ENCODE results near the gene USP5. TPM values are rescaled to one million over a fixed set of nuclear protein-coding genes. Genes with fewer than 3 reads are reported as not detected.
A peak's percentile ranks its signal among the peaks of the same experiment; 100 is the strongest.
"Not testable (repeated sequence)": the region's sequence is repeated elsewhere in the genome, so short reads cannot be mapped to it uniquely, and the experiment has no call there.

The USP5 gene
- total RNA-seq, 4 donors from 2014 or later: 41.0 to 94.1 (median 47.1) TPM

GRCh38 chr12:6872073-6873048 lies 20.4 kb downstream of the USP5 start:
- H3K9me3 ChIP-seq: no peaks in the 10 kb centered on the region
- peak overlapping the region; percentile 63 to 79 (median 75) for H3K4me3 ChIP-seq
- H3K27me3 ChIP-seq: no peaks in the 10 kb centered on the region
- peaks cover 0 to 24% (median 0%) of the 10 kb centered on the region in 3 donors for H3K36me3 ChIP-seq
- DNase-seq: peak; percentile 86 to 94 (median 93)
- H3K27ac ChIP-seq: peak overlapping the region; percentile 77 to 86 (median 82)
- TF ChIP-seq CTCF (IDR thresholded peaks at IDR 0.05) (peak; percentile 73 to 98 (median 96)), POLR2A (IDR thresholded peaks at IDR 0.05) (no peak)
- peaks cover 0 to 51% (median 22%) of the 10 kb centered on the region in 4 donors for H3K4me1 ChIP-seq

DNA sequence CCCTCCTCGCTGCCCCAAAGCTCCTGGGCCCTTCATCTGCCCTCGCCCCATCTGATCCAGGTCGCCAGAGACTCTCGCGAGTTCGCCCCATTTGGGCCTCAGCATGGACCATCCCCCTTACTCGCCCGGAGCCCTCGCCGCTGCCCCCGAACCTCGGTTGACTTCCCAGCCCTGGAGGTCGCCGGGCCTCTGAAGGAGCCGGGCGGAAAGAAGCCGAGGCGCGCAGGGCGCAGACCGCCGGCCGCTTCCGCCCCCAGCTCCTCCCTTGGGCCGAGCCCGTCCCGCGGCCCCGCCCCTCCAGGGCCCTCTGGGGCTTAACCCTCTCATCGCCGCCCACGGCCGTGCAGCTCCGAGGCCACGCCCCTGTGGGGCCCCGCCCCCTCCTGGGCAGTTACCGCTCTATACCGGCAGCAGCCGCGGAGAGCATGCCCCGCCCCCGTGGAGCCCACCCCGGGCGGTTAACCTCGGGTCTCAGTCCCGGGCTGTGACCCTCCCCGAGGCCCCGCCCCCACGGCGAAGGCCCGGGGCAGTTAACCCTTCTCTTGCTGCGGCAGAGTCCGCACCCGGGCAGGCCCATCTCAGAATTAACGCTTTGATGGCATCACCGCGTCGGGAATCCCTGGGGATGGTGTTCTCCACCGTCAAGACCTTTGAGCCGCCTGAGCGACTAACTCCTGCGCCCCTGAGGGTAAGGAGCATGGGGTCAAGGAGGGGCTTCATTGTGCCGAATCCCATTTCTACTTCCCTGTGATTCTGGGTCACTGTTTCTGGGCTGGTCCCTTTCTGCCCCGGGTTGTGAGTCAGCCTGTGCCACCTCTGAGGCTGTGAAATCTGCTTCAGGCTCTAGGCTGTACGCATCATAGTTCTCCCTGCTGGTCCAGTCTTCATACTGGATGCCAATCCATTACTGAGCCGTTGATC lies 21.4 kb downstream of the USP5 start, which contains the start of gene SPSB2:
SPSB2 (minus strand) TSS at position 210 of the 921 bp plus-strand sequence. CDS start 402 bp downstream, outside the sequence.
- H3K27me3 ChIP-seq: no peaks in the 10 kb centered on the region
- no peaks in the 10 kb centered on the region for H3K9me3 ChIP-seq
- DNase-seq: peak; percentile 98 to 99 (median 99)
- H3K36me3 ChIP-seq: peaks cover 0 to 24% (median 0%) of the 10 kb centered on the region in 3 donors
- peaks cover 0 to 50% (median 22%) of the 10 kb centered on the region in 4 donors for H3K4me1 ChIP-seq
- TF ChIP-seq CTCF (IDR thresholded peaks at IDR 0.05) (peak in 2 of 6 experiments; percentile 13 to 23), POLR2A (IDR thresholded peaks at IDR 0.05) (peak; percentile 67 to 79)
- H3K4me3 ChIP-seq: peak within 1 kb of the TSS; percentile 63 to 79 (median 75)
- peak within 1 kb of the TSS; percentile 77 to 86 (median 82) for H3K27ac ChIP-seq

GRCh38 chr12:6874015-6874368 lies 22.0 kb downstream of the USP5 start:
- Histone ChIP-seq H3K27ac (peak overlapping the region; percentile 77 to 86 (median 82)), H3K4me3 (peak overlapping the region; percentile 63 to 79 (median 75)), H3K4me1 (peaks cover 0 to 43% (median 16%) of the 10 kb centered on the region in 4 donors), H3K36me3 (peaks cover 0 to 21% (median 0%) of the 10 kb centered on the region in 3 donors)
- H3K27me3 ChIP-seq, DNase-seq, H3K9me3 ChIP-seq: not testable (repeated sequence)

DNA sequence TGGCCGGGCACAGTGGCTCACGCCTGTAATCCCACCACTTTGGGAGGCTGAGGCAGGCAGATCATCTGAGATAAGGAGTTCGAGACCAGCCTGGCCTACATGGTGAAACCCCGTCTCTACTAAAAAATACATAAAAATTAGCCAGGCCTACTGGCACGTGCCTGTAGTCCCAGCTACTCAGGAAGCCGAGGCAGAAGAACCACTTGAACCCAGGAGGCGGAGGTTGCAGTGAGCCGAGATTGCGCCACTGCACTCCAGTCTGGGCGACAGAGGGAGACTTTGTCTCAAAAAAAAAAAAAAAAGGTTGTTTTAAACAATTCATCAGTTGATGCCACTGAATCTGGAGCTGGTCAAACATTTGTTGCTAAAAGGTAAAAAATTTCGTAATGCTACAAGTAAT lies 27.9 kb downstream of the USP5 start:
- not testable (repeated sequence) for H3K4me3 ChIP-seq, H3K9me3 ChIP-seq, DNase-seq, H3K4me1 ChIP-seq, H3K27ac ChIP-seq, H3K27me3 ChIP-seq
- peaks cover 0 to 12% (median 0%) of the 10 kb centered on the region in 3 donors for H3K36me3 ChIP-seq

DNA sequence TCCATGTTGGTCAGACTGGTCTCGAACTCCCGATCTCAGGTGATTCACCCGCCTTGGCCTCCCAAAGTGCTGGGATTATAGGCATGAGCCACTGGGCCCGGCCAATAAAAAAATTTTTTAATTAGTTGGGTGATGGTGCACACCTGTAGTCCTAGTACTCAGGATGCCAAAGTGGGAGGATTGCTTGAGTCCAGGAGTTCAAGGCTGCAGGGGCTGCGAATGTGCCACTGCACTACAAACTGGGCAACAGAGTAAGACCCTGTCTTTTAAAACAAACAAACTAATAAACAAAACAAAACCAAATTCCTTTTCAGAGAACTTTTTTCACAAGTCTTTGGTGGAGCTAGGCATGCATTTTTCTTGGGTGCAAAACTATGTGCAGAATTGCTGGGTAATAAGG lies 31.3 kb downstream of the USP5 start:
- TF ChIP-seq POLR2A (IDR thresholded peaks at IDR 0.05): no peak
- no peak for TF ChIP-seq CTCF (IDR thresholded peaks at IDR 0.05)
- H3K4me1 ChIP-seq: peaks cover 0 to 4% (median 2%) of the 10 kb centered on the region in 4 donors
- H3K27me3 ChIP-seq: no peaks in the 10 kb centered on the region
- H3K9me3 ChIP-seq: no peaks in the 10 kb centered on the region
- no peak overlapping the region for H3K4me3 ChIP-seq
- H3K27ac ChIP-seq: no peak overlapping the region
- no peak for DNase-seq
- peaks cover 0 to 12% (median 0%) of the 10 kb centered on the region in 3 donors for H3K36me3 ChIP-seq

- H3K4me1 ChIP-seq: peaks cover 0 to 4% (median 2%) of the 10 kb centered on the region in 4 donors
- DNase-seq: no peak
- no peaks in the 10 kb centered on the region for H3K9me3 ChIP-seq
- H3K27me3 ChIP-seq: no peaks in the 10 kb centered on the region
- peaks cover 0 to 12% (median 0%) of the 10 kb centered on the region in 3 donors for H3K36me3 ChIP-seq
- TF ChIP-seq CTCF (IDR thresholded peaks at IDR 0.05): no peak
- no peak for TF ChIP-seq POLR2A (IDR thresholded peaks at IDR 0.05)
- H3K27ac ChIP-seq: no peak overlapping the region
- H3K4me3 ChIP-seq: no peak overlapping the region
These were observed 31.7 kb downstream of the USP5 start for GRCh38 chr12:6883683-6884082.

Measured in Peyer's patch (tissue), 4 donors.